GM04504 (cell line): ENCODE data around the gene ARX.

Source experiments
- DNase-seq: peaks from one replicate; pipeline ENCODE4 v3.0.0-alpha.2; 2012; ENCODE audit warnings: low read depth

ARX gene

GRCh38 chrX:25016938-25017598, 1.3 kb upstream of the ARX start:
- DNase-seq = no peak

- DNase-seq = no peak
Measured at GRCh38 chrX:25016361-25016671, 551 bp upstream of the ARX start.

- no peak for DNase-seq
Measured at GRCh38 chrX:25014366-25014838, 1.4 kb downstream of the ARX start.

- DNase-seq = no peak
Measured at GRCh38 chrX:25013632-25014365, 2.0 kb downstream of the ARX start.

- no peak for DNase-seq
Measured at GRCh38 chrX:25012793-25013631, 2.8 kb downstream of the ARX start.

GRCh38 chrX:25012433-25012735, 3.4 kb downstream of the ARX start:
- DNase-seq = no peak

GRCh38 chrX:25011589-25012432, 4.0 kb downstream of the ARX start:
- DNase-seq = no peak

GRCh38 chrX:25010784-25011588, 4.8 kb downstream of the ARX start:
- no peak for DNase-seq

GRCh38 chrX:25009407-25009806, 6.4 kb downstream of the ARX start:
- no peak for DNase-seq

- DNase-seq = no peak
Measured at GRCh38 chrX:25007059-25008053, 8.4 kb downstream of the ARX start.

GRCh38 chrX:25006586-25007058, 9.1 kb downstream of the ARX start:
- DNase-seq = no peak

GRCh38 chrX:25005382-25006185, 10.2 kb downstream of the ARX start:
- DNase-seq = no peak

GRCh38 chrX:25005034-25005381, 10.8 kb downstream of the ARX start:
- no peak for DNase-seq

- no peak for DNase-seq
Measured at GRCh38 chrX:25004485-25005032, 11.2 kb downstream of the ARX start.

GRCh38 chrX:25004040-25004439, 11.7 kb downstream of the ARX start:
- no peak for DNase-seq

GRCh38 chrX:25003066-25003849, 12.5 kb downstream of the ARX start:
- no peak for DNase-seq

- DNase-seq = no peak
Measured at GRCh38 chrX:25002661-25003020, 13.1 kb downstream of the ARX start.
